IPS DF 19.7 (cell line): ENCODE results near the gene SHANK3.

Experiments used
- DNase-seq: peaks from one replicate; pipeline ENCODE4 v3.0.0-alpha.2; 2013; ENCODE audit warnings: low read depth, low spot score

Gene SHANK3

GRCh38 chr22:50699001-50699755, 26.6 kb downstream of the SHANK3 start:
- no peak for DNase-seq

- peak; percentile 23 for DNase-seq
Measured at GRCh38 chr22:50699756-50700386, 27.2 kb downstream of the SHANK3 start.

GRCh38 chr22:50700387-50701075, 27.9 kb downstream of the SHANK3 start:
- no peak for DNase-seq

- no peak for DNase-seq
Measured at GRCh38 chr22:50701076-50701419, 28.4 kb downstream of the SHANK3 start.

- DNase-seq = no peak
Measured at GRCh38 chr22:50701428-50702154, 29.0 kb downstream of the SHANK3 start.

- DNase-seq = no peak
Measured at GRCh38 chr22:50702261-50702671, 29.6 kb downstream of the SHANK3 start.

- DNase-seq = no peak
Measured at GRCh38 chr22:50702821-50703725, 30.4 kb downstream of the SHANK3 start.

GRCh38 chr22:50703726-50704509, 31.3 kb downstream of the SHANK3 start:
- DNase-seq = no peak

- no peak for DNase-seq
Measured at GRCh38 chr22:50704510-50705218, 32.0 kb downstream of the SHANK3 start.

- peak; percentile 64 for DNase-seq
Measured at GRCh38 chr22:50705219-50705691, 32.6 kb downstream of the SHANK3 start.

- DNase-seq = no peak
Measured at GRCh38 chr22:50705851-50706351, 33.3 kb downstream of the SHANK3 start.

GRCh38 chr22:50706481-50707125, 34.0 kb downstream of the SHANK3 start:
- no peak for DNase-seq

- no peak for DNase-seq
Measured at GRCh38 chr22:50708474-50708873, 35.9 kb downstream of the SHANK3 start.

GRCh38 chr22:50708996-50709395, 36.4 kb downstream of the SHANK3 start:
- no peak for DNase-seq

- DNase-seq = no peak
Measured at GRCh38 chr22:50710221-50710620, 37.6 kb downstream of the SHANK3 start.

- DNase-seq = no peak
Measured at GRCh38 chr22:50710886-50711285, 38.3 kb downstream of the SHANK3 start.

GRCh38 chr22:50711446-50712340, 39.1 kb downstream of the SHANK3 start:
- no peak for DNase-seq
